Mesothelial cell of epicardium (in vitro differentiated cells): Measurements from ENCODE around the gene ETHE1. TPM values are rescaled to one million over a fixed set of nuclear protein-coding genes. Genes with fewer than 3 reads are reported as not detected.

ENCODE experiments used
- DNase-seq, 2 experiments: peaks; one replicate each; pipeline ENCODE4 v3.0.0; 2021; ENCODE audit warnings: low spot score in 2 of 2; ENCODE audit not compliant: unreplicated experiment in 2 of 2
- H3K27ac Mint-ChIP-seq: 2 replicates; pipeline ENCODE4 v1.8.0; 2021; ENCODE audit warnings: mixed read lengths
- H3K27me3 Mint-ChIP-seq: 2 replicates; pipeline ENCODE4 v1.8.0; 2021; ENCODE audit warnings: low read depth, mixed read lengths
- H3K36me3 Mint-ChIP-seq: 2 replicates; pipeline ENCODE4 v1.8.0; 2021; ENCODE audit warnings: mixed read lengths
- H3K4me1 Mint-ChIP-seq: 2 replicates; pipeline ENCODE4 v1.8.0; 2021; ENCODE audit warnings: mixed read lengths
- H3K4me3 Mint-ChIP-seq: 2 replicates; pipeline ENCODE4 v1.8.0; 2021; ENCODE audit warnings: mild to moderate bottlenecking, moderate library complexity, mixed read lengths
- H3K9me3 Mint-ChIP-seq: 2 replicates; pipeline ENCODE4 v1.8.0; 2021; ENCODE audit warnings: mixed read lengths
- total RNA-seq: library from RNA; stranded (reverse); gene quantifications from 3 replicates; pipeline ENCODE4 v1.2.1, GENCODE V29; 2021
- TF ChIP-seq, protein P1 (sequence below): fragments of 200-600 bp; sonication (generic); IDR thresholded peaks from one replicate; pipeline ENCODE4 v1.5.0; 2021; ENCODE audit warnings: antibody characterized with exemption; ENCODE audit not compliant: unreplicated experiment

The ETHE1 gene
- total RNA-seq, 1 donor from 2014 or later: 27.9 TPM

DNA sequence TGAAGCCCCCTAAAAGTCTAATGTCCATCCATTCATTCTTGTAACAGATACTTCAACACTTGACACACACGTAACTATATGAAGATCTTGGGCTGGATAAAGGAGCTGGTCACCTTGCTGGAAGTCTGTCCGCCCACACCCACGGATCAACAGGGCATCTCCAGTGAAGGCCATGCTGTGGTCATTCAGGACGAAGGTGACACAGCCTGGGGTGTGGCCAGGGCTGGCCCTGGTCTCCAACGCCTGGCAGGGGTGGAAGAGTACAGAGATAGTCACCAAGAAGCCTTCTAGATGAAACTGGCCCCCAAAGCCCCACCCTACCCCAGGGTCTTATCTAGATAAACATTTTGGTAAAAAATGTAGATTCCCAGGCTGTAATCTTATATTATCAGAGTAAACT, 15.7 kb downstream of the ETHE1 start:
- Mint-ChIP-seq H3K36me3 (peaks cover 29% of the 10 kb centered on the region), H3K4me3 (no peak overlapping the region), H3K27ac (no peak overlapping the region), H3K9me3 (no peaks in the 10 kb centered on the region), H3K4me1 (no peaks in the 10 kb centered on the region), H3K27me3 (no peaks in the 10 kb centered on the region)
- no peak for DNase-seq
- TF ChIP-seq, protein P1, sequence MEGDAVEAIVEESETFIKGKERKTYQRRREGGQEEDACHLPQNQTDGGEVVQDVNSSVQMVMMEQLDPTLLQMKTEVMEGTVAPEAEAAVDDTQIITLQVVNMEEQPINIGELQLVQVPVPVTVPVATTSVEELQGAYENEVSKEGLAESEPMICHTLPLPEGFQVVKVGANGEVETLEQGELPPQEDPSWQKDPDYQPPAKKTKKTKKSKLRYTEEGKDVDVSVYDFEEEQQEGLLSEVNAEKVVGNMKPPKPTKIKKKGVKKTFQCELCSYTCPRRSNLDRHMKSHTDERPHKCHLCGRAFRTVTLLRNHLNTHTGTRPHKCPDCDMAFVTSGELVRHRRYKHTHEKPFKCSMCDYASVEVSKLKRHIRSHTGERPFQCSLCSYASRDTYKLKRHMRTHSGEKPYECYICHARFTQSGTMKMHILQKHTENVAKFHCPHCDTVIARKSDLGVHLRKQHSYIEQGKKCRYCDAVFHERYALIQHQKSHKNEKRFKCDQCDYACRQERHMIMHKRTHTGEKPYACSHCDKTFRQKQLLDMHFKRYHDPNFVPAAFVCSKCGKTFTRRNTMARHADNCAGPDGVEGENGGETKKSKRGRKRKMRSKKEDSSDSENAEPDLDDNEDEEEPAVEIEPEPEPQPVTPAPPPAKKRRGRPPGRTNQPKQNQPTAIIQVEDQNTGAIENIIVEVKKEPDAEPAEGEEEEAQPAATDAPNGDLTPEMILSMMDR: no peak

DNA sequence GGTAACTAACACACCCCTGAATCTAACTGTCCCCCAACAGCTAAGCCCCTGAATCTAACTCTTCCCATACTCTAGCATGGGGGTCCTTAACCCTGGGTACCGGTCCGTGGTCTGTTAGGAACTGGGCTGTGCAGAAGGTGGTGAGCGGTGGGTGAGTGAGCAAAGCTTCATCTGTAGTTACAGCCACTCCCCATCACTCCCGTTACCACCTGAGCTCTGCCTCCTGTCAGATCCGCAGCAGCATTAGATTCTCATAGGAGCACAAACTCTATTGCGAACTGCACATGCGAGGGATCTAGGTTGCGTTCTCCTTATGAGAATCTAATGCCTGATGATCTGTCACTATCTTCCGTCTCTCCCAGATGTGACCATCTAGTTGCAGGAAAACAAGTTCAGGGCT, 16.3 kb downstream of the ETHE1 start:
- Mint-ChIP-seq H3K27ac (no peak overlapping the region), H3K4me1 (no peaks in the 10 kb centered on the region), H3K9me3 (no peaks in the 10 kb centered on the region), H3K27me3 (no peaks in the 10 kb centered on the region), H3K36me3 (peaks cover 29% of the 10 kb centered on the region), H3K4me3 (no peak overlapping the region)
- TF ChIP-seq, protein P1: no peak
- no peak for DNase-seq

DNA sequence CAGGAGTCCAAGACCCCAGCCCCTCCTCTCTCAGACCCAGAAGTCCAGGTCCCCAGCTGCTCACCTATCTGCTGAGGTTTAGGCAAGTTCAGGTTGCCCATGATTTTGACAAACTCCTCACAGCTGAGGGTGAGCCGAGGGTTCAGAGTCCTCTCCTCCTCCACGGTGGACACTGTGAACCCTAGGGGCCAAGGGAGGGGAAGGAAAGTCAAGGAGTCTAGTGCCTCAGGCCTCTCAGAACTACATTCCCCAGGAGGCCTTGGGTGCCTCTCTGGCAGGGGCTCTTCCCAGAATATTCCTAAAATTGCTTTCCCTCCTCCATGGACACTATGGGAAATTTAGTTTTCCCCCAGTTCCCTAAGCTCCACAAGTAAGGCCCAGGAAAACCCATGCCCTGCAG, 19.1 kb downstream of the ETHE1 start:
- Mint-ChIP-seq H3K4me1 (peaks cover 9% of the 10 kb centered on the region), H3K4me3 (no peak overlapping the region), H3K36me3 (peaks cover 25% of the 10 kb centered on the region), H3K27ac (no peak overlapping the region), H3K9me3 (no peaks in the 10 kb centered on the region), H3K27me3 (no peaks in the 10 kb centered on the region)
- DNase-seq: no peak
- TF ChIP-seq, protein P1: no peak

DNA sequence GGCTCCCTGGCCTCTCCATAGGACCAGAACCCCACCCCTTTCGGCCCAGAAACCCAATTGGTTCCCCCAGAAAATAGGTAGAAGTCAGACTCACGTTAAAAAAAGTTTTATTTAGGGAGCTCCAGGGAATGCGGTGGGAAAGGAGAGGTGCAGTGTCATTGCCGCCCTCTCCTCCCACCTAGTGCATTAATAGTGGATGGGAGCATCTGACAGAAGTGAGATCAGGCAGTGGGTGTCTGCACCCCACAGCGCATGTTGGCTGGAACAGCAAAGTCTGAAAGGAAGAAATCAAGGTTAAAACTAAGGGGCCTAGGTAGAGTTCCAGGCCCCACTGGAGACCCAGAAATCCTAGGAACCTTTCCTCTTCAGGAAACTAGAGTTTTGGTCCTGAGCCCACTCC, 20.4 kb downstream of the ETHE1 start:
- no peak overlapping the region for H3K27ac Mint-ChIP-seq
- H3K4me1 Mint-ChIP-seq: peaks cover 15% of the 10 kb centered on the region
- H3K27me3 Mint-ChIP-seq: no peaks in the 10 kb centered on the region
- peaks cover 21% of the 10 kb centered on the region for H3K36me3 Mint-ChIP-seq
- no peaks in the 10 kb centered on the region for H3K9me3 Mint-ChIP-seq
- DNase-seq: no peak
- H3K4me3 Mint-ChIP-seq: no peak overlapping the region
- TF ChIP-seq, protein P1: no peak

DNA sequence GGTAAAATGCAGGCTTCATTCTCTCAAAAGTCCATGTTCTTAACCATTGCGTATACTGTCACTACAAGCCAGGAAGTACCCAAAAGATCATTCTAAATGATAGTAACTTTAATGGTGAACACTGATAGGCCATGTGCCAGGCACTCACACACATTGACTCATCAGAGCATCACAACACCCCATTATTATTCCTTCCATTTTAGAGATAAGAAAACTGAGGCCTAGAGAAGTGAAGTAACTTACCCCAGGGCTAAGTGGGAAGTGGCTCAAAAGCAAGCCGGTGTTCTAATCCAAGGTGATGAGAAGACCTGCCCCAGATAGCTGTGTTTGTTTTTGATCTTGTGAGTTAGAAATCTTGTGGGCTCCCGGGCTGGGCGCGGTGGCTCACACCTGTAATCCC, 21.1 kb downstream of the ETHE1 start:
- Mint-ChIP-seq H3K4me3 (no peak overlapping the region), H3K27me3 (no peaks in the 10 kb centered on the region), H3K9me3 (no peaks in the 10 kb centered on the region), H3K4me1 (peaks cover 15% of the 10 kb centered on the region), H3K36me3 (peaks cover 16% of the 10 kb centered on the region), H3K27ac (peak overlapping the region; percentile 25)
- TF ChIP-seq, protein P1: no peak
- no peak for DNase-seq

DNA sequence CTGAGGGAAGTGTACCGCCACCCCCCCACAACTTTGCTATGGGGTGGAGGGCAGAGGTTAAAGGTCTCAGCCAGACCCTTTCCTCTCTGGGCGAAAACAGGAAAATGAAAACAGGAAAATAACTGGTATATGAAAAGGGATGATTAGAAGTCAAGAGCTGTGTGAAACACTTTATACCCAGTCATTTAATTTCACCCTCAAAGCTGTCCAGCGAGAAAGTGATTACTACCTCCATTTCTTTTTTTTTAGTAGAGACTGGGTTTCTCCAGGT, 21.9 kb downstream of the ETHE1 start:
- peaks cover 17% of the 10 kb centered on the region for H3K4me1 Mint-ChIP-seq
- no peaks in the 10 kb centered on the region for H3K9me3 Mint-ChIP-seq
- TF ChIP-seq, protein P1: no peak
- H3K4me3 Mint-ChIP-seq: peak overlapping the region; percentile 52
- DNase-seq: no peak
- H3K27ac Mint-ChIP-seq: peak overlapping the region; percentile 37
- no peaks in the 10 kb centered on the region for H3K27me3 Mint-ChIP-seq
- H3K36me3 Mint-ChIP-seq: peaks cover 14% of the 10 kb centered on the region
